ENCODE data around the gene BEST4.
"Not testable (repeated sequence)": the region's sequence is repeated elsewhere in the genome, so short reads cannot be mapped to it uniquely, and the experiment has no call there.

BEST4 gene

DNA sequence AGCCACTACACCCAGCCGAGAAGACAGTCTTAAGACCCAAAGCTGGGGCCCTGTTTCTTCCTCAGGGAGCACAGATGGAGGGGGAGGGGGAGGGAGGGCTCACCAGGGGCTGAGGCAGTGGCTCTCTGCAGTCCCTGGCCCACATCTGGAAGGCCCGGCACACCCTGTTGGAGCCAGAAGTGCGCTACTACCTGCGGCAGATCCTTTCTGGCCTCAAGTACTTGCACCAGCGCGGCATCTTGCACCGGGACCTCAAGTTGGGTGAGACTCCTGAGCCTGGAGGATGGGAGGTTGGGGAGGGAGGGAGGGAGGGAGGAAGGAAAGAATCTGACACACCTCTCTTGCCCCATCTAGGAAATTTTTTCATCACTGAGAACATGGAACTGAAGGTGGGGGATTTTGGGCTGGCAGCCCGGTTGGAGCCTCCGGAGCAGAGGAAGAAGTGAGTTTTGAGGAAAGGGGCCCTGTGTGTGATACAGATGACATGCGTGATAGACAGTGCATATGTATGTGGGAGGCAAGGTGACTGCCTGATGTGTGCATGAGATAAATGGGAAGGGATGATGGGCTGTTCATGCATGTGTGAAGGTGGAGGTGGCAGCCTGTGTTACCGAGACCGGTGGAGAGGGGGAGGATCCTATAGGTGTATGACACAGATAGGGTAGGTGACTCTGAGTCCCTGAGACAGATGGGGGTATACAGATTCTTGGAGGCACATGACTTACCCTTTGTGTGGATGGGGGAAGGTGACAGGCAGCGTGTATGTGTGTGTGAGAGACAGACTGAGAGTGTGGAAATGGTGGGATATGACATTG lies 13.7 kb upstream of the BEST4 start:
- peak in 1 of 4 experiments; percentile 15 for DNase-seq

DNA sequence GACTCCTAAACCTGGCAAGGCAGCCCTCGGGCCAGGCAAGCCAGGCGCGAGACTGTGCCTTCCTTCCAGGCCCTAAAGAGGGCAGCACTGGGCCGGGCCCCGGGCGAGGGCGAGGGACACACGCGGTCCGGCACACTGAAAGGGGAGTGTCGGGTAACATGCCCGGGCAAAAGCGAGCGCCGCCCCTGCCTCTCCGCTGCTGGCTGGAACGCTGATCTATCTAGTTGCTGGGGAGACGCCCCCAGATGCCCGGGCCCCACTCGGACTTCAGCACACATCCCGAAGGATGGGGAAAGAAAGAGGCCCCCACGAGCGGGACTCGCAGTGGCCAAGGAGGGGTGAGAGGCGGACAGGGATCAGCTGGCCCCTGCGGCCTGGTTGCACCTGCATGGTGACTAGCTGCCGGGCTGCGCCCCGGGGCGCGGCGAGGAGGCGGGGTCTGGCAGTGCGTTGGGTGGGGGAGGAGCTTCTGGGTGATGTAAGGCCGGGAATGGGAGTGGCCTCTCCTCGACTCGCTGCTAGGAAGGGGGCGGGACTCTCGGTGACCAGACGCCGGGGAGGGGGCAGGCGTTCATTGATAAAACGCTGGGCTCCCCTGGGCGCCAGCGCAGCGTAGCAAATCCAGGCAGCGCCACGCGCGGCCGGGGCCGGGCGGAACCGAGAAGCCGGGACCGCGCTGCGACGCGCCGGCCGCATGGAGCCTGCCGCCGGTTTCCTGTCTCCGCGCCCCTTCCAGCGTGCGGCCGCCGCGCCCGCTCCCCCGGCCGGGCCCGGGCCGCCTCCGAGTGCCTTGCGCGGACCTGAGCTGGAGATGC lies 12.0 kb upstream of the BEST4 start, which contains the start of gene PLK3:
Gene PLK3, plus strand, starts transcription at position 608 of the 815 bp plus-strand sequence. Its CDS starts 87 bp downstream, at position 695.
- DNase-seq = peak; percentile 95 to 97 (median 96)

DNA sequence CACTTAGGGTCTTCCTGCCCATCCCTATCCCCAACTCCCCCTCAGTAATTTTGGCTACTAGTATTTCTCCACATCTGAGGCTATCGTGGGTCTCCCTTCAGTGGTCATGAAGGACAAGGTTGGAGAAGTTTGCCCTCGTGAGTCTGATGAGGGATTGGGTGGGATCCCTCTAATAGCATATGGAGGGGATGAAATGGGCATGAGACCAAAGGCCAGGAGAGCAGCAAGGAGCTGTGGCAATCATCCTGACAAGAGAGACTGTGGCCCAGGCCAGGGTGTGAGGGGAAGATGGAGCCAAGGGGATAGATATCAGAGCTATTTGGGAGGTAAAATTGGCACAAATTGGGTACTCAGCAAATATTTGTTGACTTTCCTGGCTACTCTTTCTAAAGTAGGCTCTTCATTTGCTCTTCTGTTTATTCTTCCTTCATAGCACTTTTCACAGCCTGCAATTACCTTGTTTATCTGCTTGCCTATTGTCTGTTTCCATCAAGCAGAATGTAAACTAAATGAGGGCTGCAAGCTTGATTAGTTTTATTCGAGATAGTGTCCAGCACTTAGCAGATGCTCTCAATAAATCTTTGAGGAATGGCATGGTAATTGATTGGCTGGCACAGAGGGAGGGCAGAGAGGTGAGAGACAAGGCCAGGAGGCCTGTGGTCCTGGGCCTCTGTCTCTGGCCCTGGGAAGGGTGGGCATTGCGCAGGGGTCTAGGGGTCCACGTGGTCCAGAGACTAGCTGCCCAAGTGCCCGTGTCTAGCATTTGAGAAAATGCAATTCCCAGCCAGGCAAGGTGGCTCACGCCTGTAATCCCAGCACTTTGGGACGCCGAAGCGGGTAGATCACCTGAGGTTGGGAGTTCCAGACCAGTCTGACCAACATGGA lies 10.8 kb upstream of the BEST4 start:
- no peak for DNase-seq

DNA sequence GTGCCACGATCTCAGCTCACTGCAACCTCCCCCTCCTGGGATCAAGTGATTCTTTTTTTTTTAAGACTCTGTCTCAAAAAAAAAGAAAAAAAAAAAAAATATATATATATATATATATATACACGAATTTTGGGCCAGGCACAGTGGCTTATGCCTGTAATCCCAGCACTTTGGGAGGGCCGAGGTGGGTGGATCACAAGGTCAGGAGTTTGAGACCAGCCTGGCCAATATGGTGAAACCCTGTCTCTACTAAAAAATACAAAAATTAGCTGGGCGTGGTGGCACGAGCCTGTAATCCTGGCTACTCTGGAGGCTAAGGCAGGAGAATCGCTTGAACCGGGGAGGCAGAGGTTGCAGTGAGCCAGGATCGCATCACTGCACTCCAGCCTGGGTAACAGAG lies 9.9 kb upstream of the BEST4 start:
- DNase-seq = not testable (repeated sequence)

DNA sequence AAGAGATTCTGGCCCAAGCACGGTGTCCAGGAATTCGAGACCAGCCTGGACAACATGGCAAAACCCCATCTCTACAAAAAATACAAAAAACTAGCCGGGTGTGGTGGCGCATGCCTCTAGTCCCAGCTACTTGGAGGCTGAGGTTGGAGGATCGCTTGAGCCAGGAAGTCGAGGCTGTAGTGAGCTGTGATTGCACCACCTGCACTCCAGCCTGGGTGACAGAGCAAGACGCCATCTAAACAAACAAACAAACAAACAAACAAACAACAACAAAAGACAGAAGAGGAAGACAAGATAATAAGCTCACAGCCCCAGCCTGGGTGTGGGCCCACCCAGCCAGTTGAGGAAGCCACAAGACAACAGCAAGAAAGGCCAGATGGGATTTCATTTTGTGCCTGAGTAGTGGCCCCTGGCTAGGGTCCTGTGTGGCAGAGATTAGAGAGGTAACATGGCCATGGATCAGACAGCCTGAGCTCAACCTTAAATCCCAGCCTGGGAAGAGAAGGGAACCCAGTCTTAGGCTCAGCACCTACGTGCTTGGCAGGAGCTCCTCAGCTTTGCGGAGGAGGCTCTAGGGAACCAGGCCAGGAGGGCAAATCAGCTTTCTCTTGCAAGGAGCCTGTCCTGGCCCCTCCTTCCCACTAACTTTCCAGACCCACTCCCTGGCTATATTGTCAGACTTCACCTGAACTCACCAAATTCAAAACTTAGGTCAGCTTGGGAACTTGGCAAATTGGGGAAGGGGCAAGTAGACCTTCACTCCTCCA lies 4.9 kb upstream of the BEST4 start:
- DNase-seq = no peak

DNA sequence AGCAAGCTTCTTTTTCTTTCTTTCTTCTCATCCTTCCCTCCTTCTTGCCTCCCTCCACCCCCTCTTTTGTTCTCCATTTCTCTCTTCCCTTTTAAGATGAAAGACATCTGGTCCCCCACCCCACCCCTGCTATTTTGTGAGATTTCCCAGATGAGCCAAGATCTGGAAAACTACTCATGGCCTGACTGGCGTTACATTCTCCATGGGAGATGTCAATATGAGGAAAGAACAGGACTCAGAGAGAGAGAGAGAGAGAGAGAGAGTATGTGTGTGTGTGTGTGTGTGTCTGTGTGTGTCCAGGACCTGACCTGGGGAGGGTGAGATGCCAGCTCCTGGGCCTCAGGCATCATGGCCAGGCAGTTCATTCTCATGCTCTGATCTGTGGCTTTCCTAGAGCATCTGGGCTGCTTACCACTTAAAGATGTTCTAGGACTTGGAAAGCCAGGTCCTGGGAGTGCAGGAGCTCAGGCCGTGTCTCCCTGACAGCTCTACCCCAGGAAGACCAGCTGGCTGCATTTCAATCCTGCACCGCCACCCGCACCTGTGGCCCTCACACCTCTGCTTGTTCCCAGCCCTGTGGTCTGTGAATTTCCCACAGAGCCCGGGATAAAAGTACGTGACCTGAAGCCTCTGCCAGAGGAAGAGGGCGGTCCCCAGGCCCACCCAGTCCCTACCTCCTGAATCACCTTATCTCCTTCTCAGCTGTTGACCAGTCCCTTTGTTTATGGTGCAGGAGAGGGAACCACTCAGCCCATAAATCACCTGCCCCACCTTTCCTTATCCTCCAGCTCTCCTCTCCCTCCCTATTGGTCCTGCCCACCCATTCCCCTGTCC lies 3.2 kb upstream of the BEST4 start:
- DNase-seq = no peak

DNA sequence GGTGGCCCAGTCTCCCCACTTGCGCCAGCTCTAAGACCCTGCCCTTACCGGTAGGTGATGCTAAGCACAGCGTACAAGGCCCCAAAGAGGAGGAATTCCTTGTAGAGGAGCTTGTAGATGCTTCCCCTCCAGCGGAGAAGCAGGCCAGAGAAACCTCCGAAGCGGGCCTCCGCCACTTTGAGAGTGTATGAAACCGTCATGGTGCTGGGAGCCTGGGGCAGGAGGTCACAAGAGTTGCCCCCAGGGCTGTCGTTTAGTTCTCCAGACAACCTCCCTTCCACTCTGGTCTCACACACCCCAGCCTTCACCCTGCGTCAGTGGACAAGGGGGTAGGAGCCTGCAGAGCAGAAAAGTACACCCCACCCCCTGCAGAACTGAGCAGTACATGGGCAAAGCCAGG lies 464 bp downstream of the BEST4 start:
- DNase-seq = no peak

DNA sequence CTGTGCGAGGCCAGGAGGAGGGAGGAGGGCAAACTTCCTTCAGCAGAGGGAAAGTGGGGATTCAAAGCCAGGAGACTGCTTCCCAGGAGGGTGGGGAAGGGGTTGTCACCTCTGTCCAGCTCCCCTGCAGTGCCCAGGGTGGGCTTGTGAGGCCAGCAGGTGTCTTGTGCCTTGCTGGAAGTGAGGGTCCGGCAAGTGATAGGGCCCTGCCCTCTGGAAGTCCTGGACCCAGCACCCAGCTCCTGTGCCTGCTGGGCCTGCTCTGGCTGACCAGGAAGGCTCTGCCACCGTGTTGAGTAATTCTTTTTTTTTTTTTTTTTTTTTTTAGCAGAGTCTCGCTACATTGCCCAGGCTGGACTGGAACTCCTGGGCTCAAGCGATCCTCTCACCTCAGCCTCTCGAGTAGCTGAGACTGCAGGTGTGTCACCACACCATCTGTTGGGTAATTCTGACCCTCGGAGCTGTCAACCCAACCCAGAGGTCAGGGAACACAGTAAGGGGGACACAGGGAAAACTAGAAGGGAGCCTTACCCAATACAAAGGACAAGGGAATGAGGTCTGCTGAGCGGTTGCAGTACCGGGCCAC lies 1.0 kb downstream of the BEST4 start:
- no peak for DNase-seq

DNA sequence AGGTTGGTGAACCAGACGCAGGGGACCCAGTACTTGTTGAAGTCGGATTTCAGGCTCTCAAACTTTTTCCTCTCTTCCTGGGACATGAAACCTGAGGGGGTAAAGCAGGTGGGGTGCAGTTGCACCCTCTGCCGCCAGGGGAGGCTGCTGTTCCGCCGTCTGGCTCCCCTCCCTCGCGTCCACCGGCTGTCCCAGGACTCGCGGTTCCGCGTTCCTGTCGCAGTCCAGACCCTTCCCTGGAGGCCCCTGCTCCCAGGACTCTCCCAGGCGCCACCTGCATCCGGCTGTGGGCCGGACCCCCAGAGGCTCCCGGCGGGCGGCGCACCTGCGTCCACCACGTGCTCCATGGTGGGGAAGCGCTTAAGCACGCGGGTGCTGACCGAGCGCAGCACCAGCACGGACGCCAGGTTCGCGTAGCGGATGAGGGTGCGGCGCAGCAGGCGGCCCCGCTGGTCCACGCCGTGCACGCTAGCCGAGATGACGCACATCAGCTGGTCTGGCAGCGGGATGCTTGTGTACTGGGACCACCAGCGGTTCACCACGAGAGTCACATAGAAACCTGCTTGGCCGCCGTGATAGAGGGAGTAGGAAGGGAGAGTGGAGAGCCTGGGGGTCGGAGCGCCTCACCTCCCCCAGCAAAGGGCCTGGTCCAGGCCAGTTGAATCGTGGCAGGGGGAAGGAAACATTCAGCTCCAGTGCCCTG lies 1.7 kb downstream of the BEST4 start:
- DNase-seq = peak; percentile 54 to 73 (median 61)

DNA sequence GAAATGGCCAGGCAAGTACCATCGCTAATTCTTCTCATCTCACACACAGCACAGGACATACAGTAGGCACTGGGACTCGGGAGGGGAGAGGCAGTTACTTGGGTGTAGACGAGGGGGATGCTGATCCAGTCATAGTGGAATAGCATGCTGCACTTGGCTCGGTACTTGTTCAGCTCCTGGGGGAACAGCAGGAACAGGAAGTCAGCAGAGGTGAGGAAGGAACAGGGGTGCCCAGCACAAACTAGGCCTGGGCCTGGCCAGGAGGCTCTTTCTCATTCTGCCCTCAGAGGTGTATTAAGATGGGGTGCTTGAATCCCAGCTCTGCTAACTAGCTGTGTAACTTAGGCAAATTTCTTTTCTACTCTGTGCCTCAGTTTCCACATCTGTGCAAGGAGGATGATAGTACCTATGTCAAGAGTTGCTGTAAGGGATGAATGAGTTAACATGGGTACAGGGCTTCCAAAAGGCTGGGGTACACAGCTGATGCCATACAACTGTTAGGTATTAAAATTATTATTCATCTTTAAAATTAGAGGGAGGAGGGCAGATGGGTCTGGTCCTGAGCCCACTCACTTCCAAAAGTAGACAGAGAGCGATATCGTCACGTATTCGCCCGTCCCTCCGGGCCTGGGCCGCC lies 2.4 kb downstream of the BEST4 start:
- no peak for DNase-seq

DNA sequence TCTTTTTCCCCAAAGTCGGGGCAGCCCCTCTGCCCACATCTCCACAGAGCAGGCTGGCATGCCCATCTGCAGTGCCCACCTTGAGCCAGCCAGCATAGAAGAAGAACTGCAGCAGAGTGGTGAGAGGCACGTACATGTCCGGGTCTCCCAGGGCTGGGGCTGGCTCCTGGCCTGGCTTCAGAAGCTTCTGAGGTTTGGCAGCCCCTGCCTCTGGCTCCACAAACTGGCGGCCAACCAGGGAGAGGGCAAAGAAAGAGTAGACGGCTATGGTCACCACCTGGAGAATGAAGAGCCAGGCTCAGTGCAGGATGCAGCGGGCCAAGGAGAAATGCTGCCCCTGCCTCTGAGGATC lies 3.0 kb downstream of the BEST4 start:
- DNase-seq = no peak

DNA sequence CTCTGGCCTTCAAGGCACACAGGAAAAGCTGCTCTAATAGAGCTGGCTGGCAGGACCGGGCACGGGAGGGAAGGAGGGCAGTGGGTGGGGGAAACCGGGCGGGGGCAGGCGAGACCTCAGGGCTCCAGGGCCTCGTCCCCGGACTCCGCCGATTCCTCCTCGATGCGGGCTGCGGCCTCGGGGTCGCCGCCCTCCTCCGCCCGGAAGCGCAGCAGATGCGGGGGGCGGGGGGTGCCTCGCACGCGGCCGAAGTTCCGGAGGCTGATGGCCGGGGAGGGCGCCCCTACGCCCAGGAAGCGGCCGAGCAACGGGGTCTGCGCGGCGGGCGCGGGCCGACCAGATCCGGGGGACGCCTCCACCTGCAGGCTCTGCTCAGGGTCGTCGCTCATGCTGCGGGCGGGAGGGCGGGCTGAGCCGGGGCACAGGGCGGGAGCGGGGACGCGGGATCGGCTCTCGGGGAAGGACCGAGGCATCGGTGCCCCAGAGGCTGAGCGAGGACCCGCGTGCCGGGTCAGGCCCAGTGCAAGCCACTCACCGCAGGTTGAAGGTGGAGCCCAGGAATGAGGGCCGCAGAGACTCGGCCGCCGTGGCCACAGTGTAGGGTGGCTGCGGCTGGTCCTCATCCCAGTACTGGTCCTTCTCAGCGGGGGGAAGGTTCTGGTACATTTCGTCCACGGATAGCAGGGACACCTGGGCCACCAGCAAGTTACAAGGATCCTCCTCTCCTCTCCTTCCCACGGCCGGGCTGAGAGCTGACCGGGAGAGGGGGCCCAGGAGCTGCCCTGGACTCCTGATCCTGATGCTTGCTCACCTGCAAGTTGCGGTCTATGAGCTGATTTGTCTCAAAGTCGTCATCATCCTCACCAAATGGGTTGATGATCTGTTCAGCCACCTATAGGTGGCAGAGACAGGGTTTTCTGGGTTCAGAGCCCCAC lies 3.6 kb downstream of the BEST4 start:
- DNase-seq = peak in 1 of 4 experiments; percentile 33

DNA sequence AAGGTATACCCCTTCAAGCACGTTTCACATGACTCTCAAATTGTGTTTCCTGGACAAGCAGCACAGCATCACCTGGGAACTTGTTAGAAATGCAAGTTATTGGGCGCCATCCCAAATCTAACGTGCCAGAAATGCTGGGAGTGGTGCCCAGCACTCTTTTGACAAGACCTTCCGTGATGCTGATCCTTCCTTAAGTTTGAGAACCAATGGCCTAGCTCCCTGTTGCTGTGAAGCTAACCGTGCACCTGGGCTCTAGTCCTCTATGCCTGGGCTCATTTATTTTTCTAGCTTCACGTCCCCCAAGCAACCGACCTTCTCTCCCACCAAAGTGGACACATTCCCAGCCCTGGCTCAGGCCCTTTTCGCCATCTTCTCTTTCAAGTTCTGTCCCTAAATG lies 4.3 kb downstream of the BEST4 start:
- DNase-seq = no peak

DNA sequence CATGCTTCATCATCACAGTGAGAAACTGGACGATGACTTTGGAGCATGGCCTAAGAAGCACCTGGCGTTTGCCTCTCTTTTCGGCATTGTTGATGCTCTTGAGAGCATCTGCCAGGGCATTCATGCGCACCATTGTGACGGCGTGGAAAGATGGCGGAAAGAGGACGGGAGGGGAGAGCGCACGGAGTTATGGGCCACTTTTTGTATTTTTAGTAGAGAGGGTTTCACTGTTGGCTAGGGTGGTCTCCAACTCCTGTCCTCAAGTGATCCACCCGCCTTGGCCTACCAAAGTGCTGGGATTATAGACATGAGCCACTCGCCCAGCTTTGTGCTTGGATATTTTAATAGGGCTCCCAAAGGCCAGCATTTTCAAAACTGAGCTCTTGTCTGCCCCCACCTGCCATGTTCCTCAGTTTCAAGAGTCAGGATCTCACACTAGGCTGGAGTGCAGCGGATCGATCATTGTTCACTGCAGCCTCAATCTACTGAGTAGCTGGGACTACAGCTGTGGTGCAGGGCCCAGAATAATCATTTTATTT lies 7.3 kb downstream of the BEST4 start:
- DNase-seq = no peak

DNA sequence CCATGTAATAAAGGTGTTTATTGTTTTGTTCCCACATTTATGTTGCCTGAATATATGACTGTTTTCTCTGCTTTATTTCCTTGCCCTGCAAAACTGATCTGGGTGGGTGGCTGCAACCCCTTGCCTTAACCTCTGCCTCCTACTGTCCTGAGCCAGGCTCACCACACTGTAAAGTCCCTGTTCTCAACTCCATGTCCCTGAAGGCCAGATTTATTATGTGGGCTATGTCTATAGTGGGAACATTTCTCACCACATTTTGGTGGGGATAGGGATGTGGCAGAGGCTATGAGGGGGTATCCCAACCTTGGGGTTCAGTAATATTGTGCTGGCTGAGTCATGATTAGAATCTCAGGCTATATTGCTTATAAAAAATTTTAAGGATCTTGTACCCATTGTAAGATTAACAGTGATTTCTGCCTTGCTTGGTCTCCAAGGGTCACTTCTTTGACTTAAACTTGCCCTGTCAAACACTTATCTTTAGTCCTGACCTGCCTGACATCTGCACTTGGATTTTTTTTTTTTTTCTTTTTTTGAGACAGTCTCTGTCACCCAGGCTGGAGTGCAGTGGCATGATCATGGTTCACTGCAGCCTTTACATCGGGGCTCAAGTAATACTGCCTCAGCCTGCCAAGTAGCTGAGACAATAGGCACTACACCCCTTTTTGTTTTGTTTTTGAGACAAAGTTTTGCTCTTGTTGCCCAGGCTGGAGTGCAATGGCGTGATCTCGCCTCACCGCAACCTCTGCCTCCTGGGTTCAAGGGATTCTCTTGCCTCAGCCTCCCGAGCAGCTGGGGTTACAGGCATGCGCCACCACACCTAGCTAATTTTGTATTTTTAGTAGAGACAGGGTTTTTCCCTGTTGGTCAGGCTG lies 9.0 kb downstream of the BEST4 start:
- DNase-seq = no peak

DNA sequence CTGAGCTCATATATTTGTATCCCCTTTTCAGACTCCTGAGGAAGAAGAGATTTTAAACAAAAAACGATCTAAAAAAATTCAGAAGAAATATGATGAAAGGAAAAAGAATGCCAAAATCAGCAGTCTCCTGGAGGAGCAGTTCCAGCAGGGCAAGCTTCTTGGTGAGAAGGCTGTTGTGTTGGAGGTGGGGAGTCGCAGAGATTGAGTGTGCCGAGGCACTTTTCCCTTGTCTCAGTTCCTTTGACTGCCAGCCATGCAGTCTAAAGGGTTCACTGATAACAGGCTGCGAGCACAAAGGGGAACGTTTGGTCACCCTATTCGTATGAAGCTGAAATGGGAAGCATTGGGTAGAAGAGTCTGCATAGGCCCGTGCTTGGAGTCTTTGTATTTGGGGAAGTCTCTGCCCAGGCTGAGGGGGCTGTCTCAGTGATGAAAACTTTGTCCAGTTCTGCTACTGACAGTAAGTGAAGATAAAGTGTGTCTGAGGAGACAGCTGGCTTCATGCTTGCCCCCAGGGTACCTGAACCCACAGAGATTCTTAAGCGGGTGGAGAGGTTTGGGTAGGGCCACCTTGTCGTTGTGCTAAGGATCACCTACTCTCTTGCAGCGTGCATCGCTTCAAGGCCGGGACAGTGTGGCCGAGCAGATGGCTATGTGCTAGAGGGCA lies 9.9 kb downstream of the BEST4 start:
- DNase-seq = no peak

DNA sequence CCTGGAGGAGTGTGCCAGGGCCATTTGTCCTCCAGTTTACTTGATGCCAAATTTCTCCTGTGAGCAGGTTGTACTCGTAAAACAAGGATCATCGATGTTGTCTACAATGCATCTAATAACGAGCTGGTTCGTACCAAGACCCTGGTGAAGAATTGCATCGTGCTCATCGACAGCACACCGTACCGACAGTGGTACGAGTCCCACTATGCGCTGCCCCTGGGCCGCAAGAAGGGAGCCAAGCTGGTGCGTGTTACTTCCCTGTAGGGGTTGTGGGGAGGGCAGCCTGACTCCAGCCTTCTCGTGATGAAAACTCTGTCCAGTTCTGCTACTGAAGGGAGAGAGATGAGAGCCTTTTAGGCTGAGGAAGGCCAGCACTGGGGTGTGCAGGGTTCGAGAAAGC lies 10.4 kb downstream of the BEST4 start:
- DNase-seq = no peak
